Uterus (tissue), 4 donors: ENCODE measurements around the gene CIAO3. TPM values are rescaled to one million over a fixed set of nuclear protein-coding genes. Genes with fewer than 3 reads are reported as not detected.

Experiments used
- DNase-seq, 2 donors: peaks; one replicate each; pipeline ENCODE4 v3.0.0-alpha.2; 2019 to 2020
- H3K27ac ChIP-seq, 2 donors: fragments of 200-600 bp; sonication (generic); 1 replicate in 1 of 2; 2 replicates in 1 of 2; pipeline ENCODE4 v1.5.1; 2016 to 2018
- H3K27me3 ChIP-seq, 2 donors: fragments of 200-600 bp; sonication (generic); one replicate each; pipeline ENCODE4 v1.5.1; 2018 to 2019; ENCODE audit warnings: control low read depth in 1 of 2
- H3K36me3 ChIP-seq, 2 donors: fragments of 200-600 bp; sonication (generic); one replicate each; pipeline ENCODE4 v1.5.1; 2019; ENCODE audit warnings: control low read depth in 1 of 2
- H3K4me1 ChIP-seq, 2 donors: fragments of 200-600 bp; sonication (generic); one replicate each; pipeline ENCODE4 v1.5.1; 2018 to 2019; ENCODE audit warnings: control low read depth in 1 of 2
- H3K4me3 ChIP-seq, 2 donors: fragments of 200-600 bp; sonication (generic); 1 replicate in 1 of 2; 2 replicates in 1 of 2; pipeline ENCODE4 v1.5.1; 2018 to 2019; ENCODE audit warnings: mild to moderate bottlenecking in 1 of 2
- H3K9me3 ChIP-seq, 2 donors: fragments of 200-600 bp; sonication (generic); one replicate each; pipeline ENCODE4 v1.5.1; 2019; ENCODE audit warnings: control low read depth in 1 of 2
- CTCF ChIP-seq, 4 experiments: fragments of 200-600 bp in 2 of 4; fragments of 450-650 bp in 2 of 4; sonication (generic) in 2 of 4; IDR thresholded peaks; one replicate each; pipeline ENCODE4 v1.5.1; 2016 to 2019; ENCODE audit warnings: antibody characterized with exemption in 4 of 4, mild to moderate bottlenecking in 2 of 4, moderate library complexity in 1 of 4
- POLR2A ChIP-seq, 2 donors: fragments of 450-650 bp; IDR thresholded peaks; one replicate each; pipeline ENCODE4 v1.6.1; 2016; ENCODE audit warnings: antibody characterized with exemption in 2 of 2, mild to moderate bottlenecking in 1 of 2, moderate library complexity in 1 of 2
- intact Hi-C: fragments of 100-400 bp; cut with DNase I; formaldehyde crosslinking; loops from one replicate; pipeline ENCODE4 v1.15.1; 2023; ENCODE audit warnings: low total_unique reads
- total RNA-seq, 4 donors: library from RNA; depleted of rRNA in 3 of 4; stranded (reverse); fragments of >200 nt in 3 of 4; gene quantifications; one replicate each; pipeline versions ENCODE4 v1.1.0 to v1.2.4, GENCODE V29; 2014 to 2023
- donor health status: DM: yes; HTN: yes; CAD: no.

The CIAO3 gene
- total RNA-seq, 4 donors from 2014 or later = 14.1 to 43.3 (median 25.0) TPM

DNA sequence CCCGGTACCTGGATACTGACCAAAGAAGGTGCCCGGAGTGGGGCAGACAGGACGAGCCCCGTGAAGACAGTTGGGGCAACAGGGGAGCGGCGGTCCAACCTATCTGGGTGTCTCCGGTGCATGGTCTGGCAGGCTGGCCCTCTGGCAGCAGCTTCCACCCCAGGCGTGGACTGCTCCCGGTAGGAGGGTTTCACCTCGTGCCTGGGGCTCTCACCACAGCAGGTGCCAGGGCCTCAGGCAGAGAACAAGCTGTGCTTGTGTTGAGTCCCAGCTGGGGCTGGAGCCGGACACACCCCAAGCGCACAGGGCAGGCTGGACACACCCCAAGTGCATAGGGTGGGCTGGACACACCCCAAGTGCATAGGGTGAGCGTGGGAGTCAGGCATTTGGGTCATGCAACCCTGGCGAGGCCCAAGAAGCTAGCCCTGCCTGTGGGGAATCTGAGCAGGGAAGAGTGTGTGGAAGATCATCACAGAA lies 33.7 kb downstream of the CIAO3 start:
- intact Hi-C loops = no loop called here
- TF ChIP-seq POLR2A (IDR thresholded peaks at IDR 0.05) = no peak
- Histone ChIP-seq H3K27me3 (peaks cover 34 to 46% of the 10 kb centered on the region in 2 donors), H3K4me1 (peaks cover 0 to 10% of the 10 kb centered on the region in 2 donors), H3K27ac (no peak overlapping the region), H3K36me3 (no peaks in the 10 kb centered on the region), H3K4me3 (no peak overlapping the region), H3K9me3 (no peaks in the 10 kb centered on the region)
- no peak for DNase-seq

GRCh38 chr16:706189-707061 lies 34.4 kb downstream of the CIAO3 start:
- Histone ChIP-seq H3K36me3 (no peaks in the 10 kb centered on the region), H3K4me3 (no peak overlapping the region), H3K27me3 (peaks cover 39 to 45% of the 10 kb centered on the region in 2 donors), H3K4me1 (peaks cover 0 to 10% of the 10 kb centered on the region in 2 donors), H3K27ac (no peak overlapping the region), H3K9me3 (no peaks in the 10 kb centered on the region)
- DNase-seq = no peak
- TF ChIP-seq POLR2A (IDR thresholded peaks at IDR 0.05) = no peak
- TF ChIP-seq CTCF (IDR thresholded peaks at IDR 0.05) = no peak
- intact Hi-C loops = no loop called here

- no peak within 1 kb of the TSS for H3K27ac ChIP-seq
- peaks cover 0 to 10% of the 10 kb centered on the region in 2 donors for H3K4me1 ChIP-seq
- no peak for DNase-seq
- no peaks in the 10 kb centered on the region for H3K36me3 ChIP-seq
- intact Hi-C loops = no loop called here
- TF ChIP-seq POLR2A (IDR thresholded peaks at IDR 0.05) = no peak
- H3K4me3 ChIP-seq = no peak within 1 kb of the TSS
- no peaks in the 10 kb centered on the region for H3K9me3 ChIP-seq
- peaks cover 32 to 37% of the 10 kb centered on the region in 2 donors for H3K27me3 ChIP-seq
Measured at GRCh38 chr16:705431-706188, 35.2 kb downstream of the CIAO3 start, which contains the start of gene FBXL16. Gene FBXL16, minus strand, starts transcription at chr16:705801. Its CDS starts 8,396 bp downstream, at chr16:697405.

GRCh38 chr16:704552-705380 lies 36.0 kb downstream of the CIAO3 start:
- no peaks in the 10 kb centered on the region for H3K9me3 ChIP-seq
- H3K4me3 ChIP-seq = no peak overlapping the region
- no peak for DNase-seq
- H3K4me1 ChIP-seq = peaks cover 0 to 10% of the 10 kb centered on the region in 2 donors
- TF ChIP-seq POLR2A (IDR thresholded peaks at IDR 0.05) (no peak), CTCF (IDR thresholded peaks at IDR 0.05) (no peak)
- H3K27me3 ChIP-seq = peaks cover 34 to 37% of the 10 kb centered on the region in 2 donors
- intact Hi-C loops = no loop called here
- H3K27ac ChIP-seq = no peak overlapping the region
- no peaks in the 10 kb centered on the region for H3K36me3 ChIP-seq

DNA sequence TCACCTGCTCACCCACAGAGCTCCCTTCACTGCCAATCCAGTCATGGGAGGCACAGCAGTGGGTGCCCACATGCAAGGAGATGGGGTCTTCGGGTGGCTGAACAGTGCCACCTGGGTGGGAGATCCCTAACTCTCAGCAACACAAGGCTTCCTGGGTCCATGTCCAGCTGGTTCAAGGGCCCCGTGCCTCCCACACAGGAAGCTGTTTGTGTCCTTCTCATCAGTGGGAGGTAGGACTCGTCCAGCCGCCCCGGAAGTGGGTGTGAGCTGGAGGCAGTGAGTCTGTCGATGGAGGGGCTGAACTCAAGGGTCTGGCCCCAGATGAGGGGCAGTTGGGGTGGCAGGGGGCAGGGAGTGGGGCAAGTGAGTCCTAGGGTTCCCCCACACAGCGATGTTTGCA lies 36.8 kb downstream of the CIAO3 start:
- Histone ChIP-seq H3K36me3 (no peaks in the 10 kb centered on the region), H3K27me3 (peaks cover 34 to 37% of the 10 kb centered on the region in 2 donors), H3K9me3 (no peaks in the 10 kb centered on the region), H3K27ac (no peak overlapping the region), H3K4me3 (no peak overlapping the region), H3K4me1 (peaks cover 0 to 10% of the 10 kb centered on the region in 2 donors)
- no peak for TF ChIP-seq CTCF (IDR thresholded peaks at IDR 0.05)
- no peak for TF ChIP-seq POLR2A (IDR thresholded peaks at IDR 0.05)
- intact Hi-C loops = no loop called here
- DNase-seq = no peak
